K562 (cell line): ENCODE results near the gene KLHL22. TPM values are rescaled to one million over a fixed set of nuclear protein-coding genes. Genes with fewer than 3 reads are reported as not detected.
A peak's percentile ranks its signal among the peaks of the same experiment; 100 is the strongest.

Experiments
- ARHGAP35 ChIP-seq: fragments of 450-650 bp; IDR thresholded peaks from 2 replicates; pipeline ENCODE4 v1.6.1; 2018; ENCODE audit not compliant: partially characterized antibody
- ARID2 ChIP-seq: fragments of 450-650 bp; IDR thresholded peaks from 2 replicates; pipeline ENCODE4 v1.6.1; 2017; ENCODE audit warnings: antibody characterized with exemption, mild to moderate bottlenecking
- C11orf30 ChIP-seq: fragments of 450-650 bp; IDR thresholded peaks from 2 replicates; pipeline ENCODE4 v1.6.1; 2016; ENCODE audit warnings: low read depth, mild to moderate bottlenecking
- CREBBP ChIP-seq: IDR thresholded peaks from one replicate; pipeline ENCODE4 v1.6.1; 2012; ENCODE audit warnings: low read depth, mild to moderate bottlenecking, control low read depth, inconsistent platforms, low read length
- CXXC5 ChIP-seq: fragments of 250-450 bp; sonication (Bioruptor Pico); IDR thresholded peaks from 2 replicates; pipeline ENCODE4 v1.8.0; 2022; ENCODE audit warnings: inconsistent platforms, mild to moderate bottlenecking, moderate library complexity
- DDX20 ChIP-seq: fragments of 450-650 bp; IDR thresholded peaks from 2 replicates; pipeline ENCODE4 v1.6.1; 2016; ENCODE audit warnings: missing genetic modification characterization, low read depth, mild to moderate bottlenecking, missing compliant biosample characterization, moderate library complexity
- EHMT2 ChIP-seq: fragments of 450-650 bp; IDR thresholded peaks from 2 replicates; pipeline ENCODE4 v1.6.1; 2018; ENCODE audit warnings: antibody characterized with exemption
- ETV5 ChIP-seq: sonication (generic); formaldehyde crosslinking; IDR thresholded peaks from 2 replicates; pipeline ENCODE4 v1.4.0; 2020; ENCODE audit warnings: low read depth, mild to moderate bottlenecking, missing genetic modification reagents
- GABPB2 ChIP-seq: fragments of 250-450 bp; sonication (Bioruptor Pico); conservative IDR thresholded peaks from 2 replicates; pipeline ENCODE4 v1.5.1; 2021; ENCODE audit warnings: mild to moderate bottlenecking
- KLF13 ChIP-seq: fragments of 450-650 bp; IDR thresholded peaks from 2 replicates; pipeline ENCODE4 v1.6.1; 2016; ENCODE audit warnings: missing genetic modification characterization, low read depth, mild to moderate bottlenecking, missing compliant biosample characterization, moderate library complexity, borderline replicate concordance
- MCM2 ChIP-seq: fragments of 450-650 bp; IDR thresholded peaks from 2 replicates; pipeline ENCODE4 v1.6.1; 2017; ENCODE audit warnings: low read depth, mild to moderate bottlenecking
- NFIC ChIP-seq: fragments of 450-650 bp; IDR thresholded peaks from 2 replicates; pipeline ENCODE4 v1.6.1; 2017; ENCODE audit warnings: mild to moderate bottlenecking, inconsistent platforms
- POLR3A ChIP-seq: IDR thresholded peaks from 2 replicates; pipeline ENCODE4 v1.6.1; 2011; ENCODE audit warnings: borderline replicate concordance, mild to moderate bottlenecking, moderate library complexity; ENCODE audit not compliant: insufficient read length, insufficient read depth; ENCODE audit errors: extremely low read depth
- TAF7 ChIP-seq: fragments of 450-650 bp; IDR thresholded peaks from 2 replicates; pipeline ENCODE4 v1.6.1; 2016; ENCODE audit warnings: missing genetic modification characterization, missing compliant biosample characterization
- TEAD1 ChIP-seq, 2 experiments: fragments of 450-650 bp in 1 of 2; sonication (generic) in 1 of 2; formaldehyde crosslinking; IDR thresholded peaks; 2 replicates each; pipeline versions ENCODE4 v1.4.0 to v1.8.0; 2020 to 2022; ENCODE audit warnings: mild to moderate bottlenecking in 2 of 2, missing genetic modification reagents in 1 of 2
- TRIM28 ChIP-seq: fragments of 450-650 bp; IDR thresholded peaks from 2 replicates; pipeline ENCODE4 v1.6.1; 2017
- ZNF583 ChIP-seq: fragments of 250-450 bp; sonication (Bioruptor Pico); IDR thresholded peaks from 2 replicates; pipeline ENCODE4 v1.4.0; 2020
- ZNF584 ChIP-seq: fragments of 200-800 bp; sonication (Bioruptor generic); IDR thresholded peaks from 2 replicates; pipeline ENCODE4 v1.6.1; 2016; ENCODE audit warnings: low read depth, mild to moderate bottlenecking, missing genetic modification characterization, missing compliant biosample characterization
- ZNF586 ChIP-seq: fragments of 450-650 bp; formaldehyde crosslinking; conservative IDR thresholded peaks from 2 replicates; pipeline ENCODE4 v1.4.0; 2020; ENCODE audit warnings: mild to moderate bottlenecking, moderate library complexity
- ZNF75A ChIP-seq: fragments of 450-650 bp; formaldehyde crosslinking; IDR thresholded peaks from 2 replicates; pipeline ENCODE4 v1.4.0; 2020; ENCODE audit warnings: mild to moderate bottlenecking
- polyA plus RNA-seq, 8 experiments: library from polyadenylated mRNA; depleted of rRNA in 4 of 8; stranded (reverse) in 5 of 8; unstranded in 3 of 8; fragments of >200 nt; fragmentation: Nextera tagmentation in 2 of 8; fragmentation: Illumina TruSeq in 1 of 8; extraction: Ambion mirVana in 2 of 8; extraction: Trizol in 1 of 8; gene quantifications; 2 replicates each; pipeline versions ENCODE4 v1.2.1 to v1.2.3, GENCODE V29; 2011 to 2014; ENCODE audit warnings: inconsistent platforms in 1 of 8, missing spikeins in 1 of 8
- total RNA-seq, 7 experiments: library from RNA; depleted of rRNA in 6 of 7; stranded (reverse); fragments of >200 nt in 6 of 7; fragmentation: Illumina TruSeq in 2 of 7; extraction: Trizol in 2 of 7; gene quantifications; 2 replicates each; pipeline versions ENCODE4 v1.2.1 to v1.2.3, GENCODE V29; 2011 to 2021; ENCODE audit warnings: low replicate concordance in 1 of 7
- TF ChIP-seq, protein P1 (sequence below): fragments of 250-450 bp; sonication (Bioruptor Pico); IDR thresholded peaks from 2 replicates; pipeline ENCODE4 v1.5.0; 2021; ENCODE audit warnings: mild to moderate bottlenecking, borderline replicate concordance
- TF ChIP-seq, protein P2 (sequence below): sonication (generic); formaldehyde crosslinking; IDR thresholded peaks from 2 replicates; pipeline ENCODE4 v1.9.0; 2022; ENCODE audit warnings: mild to moderate bottlenecking, missing genetic modification reagents
- TF ChIP-seq, protein P3 (sequence below): fragments of 450-650 bp; formaldehyde crosslinking; IDR thresholded peaks from 2 replicates; pipeline ENCODE4 v1.4.0; 2020; ENCODE audit warnings: mild to moderate bottlenecking, moderate library complexity
- TF ChIP-seq, protein P4 (sequence below): fragments of 250-450 bp; sonication (Bioruptor Pico); IDR thresholded peaks from 2 replicates; pipeline ENCODE4 v1.8.0; 2022; ENCODE audit warnings: moderate library complexity, mild to moderate bottlenecking, inconsistent platforms

The KLHL22 gene
- total and polyA plus RNA-seq, 9 of the 15 experiments (the other 6 are each of a cell fraction or from before 2014, with no cell fraction given) = 1.3 to 25.6 (median 15.2) TPM

DNA sequence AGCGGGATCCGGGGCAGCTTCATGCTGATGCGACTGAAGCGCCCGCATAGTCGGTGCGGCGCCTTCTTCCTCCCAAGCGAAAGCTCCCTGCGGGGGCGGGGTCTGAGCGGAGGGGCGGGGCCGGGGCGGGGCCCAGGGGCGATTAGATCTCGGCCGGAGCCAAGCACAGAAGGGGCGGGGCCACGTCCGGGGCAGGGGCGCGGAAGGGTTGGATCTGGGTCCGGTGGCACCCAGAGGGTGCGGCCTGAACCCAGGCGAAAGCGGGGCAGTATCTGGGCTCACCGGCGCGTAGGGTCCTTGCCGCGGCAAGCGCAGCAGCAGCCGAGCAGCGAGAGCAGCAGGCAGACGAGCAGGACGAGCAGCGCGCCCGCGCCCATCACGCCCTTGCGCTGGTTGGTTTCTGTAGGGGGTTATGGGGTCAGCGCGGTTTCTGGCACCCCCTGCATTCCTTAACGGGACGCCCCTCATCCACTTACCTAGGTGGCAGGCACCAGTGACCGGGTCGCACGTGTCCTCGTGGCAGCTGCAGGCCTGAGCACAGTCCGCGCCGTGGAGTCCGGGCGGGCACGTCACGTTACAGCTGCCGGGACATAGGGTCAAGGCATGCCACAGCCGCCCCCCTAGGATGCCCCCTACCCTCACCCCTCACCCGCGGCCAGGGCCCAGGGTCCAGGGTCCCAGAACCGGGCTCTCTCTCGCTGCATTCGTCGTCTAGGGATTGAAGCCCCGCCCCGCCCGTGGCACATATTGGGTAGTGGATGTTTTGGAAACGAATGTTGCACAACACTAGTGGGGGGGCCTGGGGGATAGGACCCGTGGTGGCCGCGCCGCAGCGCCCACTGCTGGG lies 66.1 kb downstream of the KLHL22 start (continued):
- TF ChIP-seq TRIM28 (no peak), ZNF583 (peak; percentile 48), NFIC (no peak; the same call in none of the 2 replicates), KLF13 (peak; percentile 79; the same call in 1 of the 2 replicates), CREBBP (no peak), TEAD1 (CRISPR knock-in tag; IDR thresholded peaks at IDR 0.05) (peak in 1 of 2 experiments; percentile 65; a peak in 2 of 4 replicates), ETV5 (CRISPR knock-in tag) (peak; percentile 68), ARID2 (peak; percentile 1; the same call in 1 of the 2 replicates), EHMT2 (no peak), C11orf30 (no peak), ARHGAP35 (peak; percentile 25), ZNF584 (CRISPR knock-in tag) (no peak), CXXC5 (CRISPR knock-in tag) (peak; percentile 74), TAF7 (tag) (no peak), DDX20 (no peak), ZNF75A (CRISPR knock-in tag) (no peak), POLR3A (no peak), ZNF586 (no peak), GABPB2 (CRISPR knock-in tag) (no peak; the same call in 1 of the 2 replicates), MCM2 (no peak)
- TF ChIP-seq, protein P1, sequence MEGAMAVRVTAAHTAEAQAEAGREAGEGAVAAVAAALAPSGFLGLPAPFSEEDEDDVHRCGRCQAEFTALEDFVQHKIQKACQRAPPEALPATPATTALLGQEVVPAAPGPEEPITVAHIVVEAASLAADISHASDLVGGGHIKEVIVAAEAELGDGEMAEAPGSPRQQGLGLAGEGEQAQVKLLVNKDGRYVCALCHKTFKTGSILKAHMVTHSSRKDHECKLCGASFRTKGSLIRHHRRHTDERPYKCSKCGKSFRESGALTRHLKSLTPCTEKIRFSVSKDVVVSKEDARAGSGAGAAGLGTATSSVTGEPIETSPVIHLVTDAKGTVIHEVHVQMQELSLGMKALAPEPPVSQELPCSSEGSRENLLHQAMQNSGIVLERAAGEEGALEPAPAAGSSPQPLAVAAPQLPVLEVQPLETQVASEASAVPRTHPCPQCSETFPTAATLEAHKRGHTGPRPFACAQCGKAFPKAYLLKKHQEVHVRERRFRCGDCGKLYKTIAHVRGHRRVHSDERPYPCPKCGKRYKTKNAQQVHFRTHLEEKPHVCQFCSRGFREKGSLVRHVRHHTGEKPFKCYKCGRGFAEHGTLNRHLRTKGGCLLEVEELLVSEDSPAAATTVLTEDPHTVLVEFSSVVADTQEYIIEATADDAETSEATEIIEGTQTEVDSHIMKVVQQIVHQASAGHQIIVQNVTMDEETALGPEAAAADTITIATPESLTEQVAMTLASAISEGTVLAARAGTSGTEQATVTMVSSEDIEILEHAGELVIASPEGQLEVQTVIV = 0 out of 2 replicates have a peak, but pooled peaks have one; percentile 55
- TF ChIP-seq, protein P2, sequence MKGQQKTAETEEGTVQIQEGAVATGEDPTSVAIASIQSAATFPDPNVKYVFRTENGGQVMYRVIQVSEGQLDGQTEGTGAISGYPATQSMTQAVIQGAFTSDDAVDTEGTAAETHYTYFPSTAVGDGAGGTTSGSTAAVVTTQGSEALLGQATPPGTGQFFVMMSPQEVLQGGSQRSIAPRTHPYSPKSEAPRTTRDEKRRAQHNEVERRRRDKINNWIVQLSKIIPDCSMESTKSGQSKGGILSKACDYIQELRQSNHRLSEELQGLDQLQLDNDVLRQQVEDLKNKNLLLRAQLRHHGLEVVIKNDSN = peak; percentile 64; the same call in 1 of the 2 replicates
- TF ChIP-seq, protein P3, sequence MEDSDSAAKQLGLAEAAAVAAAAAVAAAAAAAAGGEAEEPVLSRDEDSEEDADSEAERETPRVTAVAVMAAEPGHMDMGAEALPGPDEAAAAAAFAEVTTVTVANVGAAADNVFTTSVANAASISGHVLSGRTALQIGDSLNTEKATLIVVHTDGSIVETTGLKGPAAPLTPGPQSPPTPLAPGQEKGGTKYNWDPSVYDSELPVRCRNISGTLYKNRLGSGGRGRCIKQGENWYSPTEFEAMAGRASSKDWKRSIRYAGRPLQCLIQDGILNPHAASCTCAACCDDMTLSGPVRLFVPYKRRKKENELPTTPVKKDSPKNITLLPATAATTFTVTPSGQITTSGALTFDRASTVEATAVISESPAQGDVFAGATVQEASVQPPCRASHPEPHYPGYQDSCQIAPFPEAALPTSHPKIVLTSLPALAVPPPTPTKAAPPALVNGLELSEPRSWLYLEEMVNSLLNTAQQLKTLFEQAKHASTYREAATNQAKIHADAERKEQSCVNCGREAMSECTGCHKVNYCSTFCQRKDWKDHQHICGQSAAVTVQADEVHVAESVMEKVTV (CRISPR knock-in tag) = no peak
- TF ChIP-seq, protein P4, sequence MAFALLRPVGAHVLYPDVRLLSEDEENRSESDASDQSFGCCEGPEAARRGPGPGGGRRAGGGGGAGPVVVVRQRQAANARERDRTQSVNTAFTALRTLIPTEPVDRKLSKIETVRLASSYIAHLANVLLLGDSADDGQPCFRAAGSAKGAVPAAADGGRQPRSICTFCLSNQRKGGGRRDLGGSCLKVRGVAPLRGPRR (CRISPR knock-in tag) = peak; percentile 49; the same call in 1 of the 2 replicates
